Upper lobe of left lung (tissue), 6 donors: ENCODE data around the gene ANKRD36C. TPM values are rescaled to one million over a fixed set of nuclear protein-coding genes. Genes with fewer than 3 reads are reported as not detected.

ENCODE experiments used
- small RNA-seq, 4 donors: library from RNA; depleted of rRNA; stranded (forward); fragments of <200 nt; gene quantifications; one replicate each; pipeline ENCODE3, GENCODE V24; 2016
- total RNA-seq, 6 donors: library from RNA; depleted of rRNA in 4 of 6; stranded (reverse); fragments of >200 nt in 4 of 6; gene quantifications; one replicate each; pipeline versions ENCODE4 v1.1.0 to v1.2.1, GENCODE V29; 2016 to 2021
- donor health status: DM: no; HTN: no; CAD: no; lungs with moderate emphysema.
- donor health status: DM: no; HTN: yes; CAD: no; lungs with severe emphysema.

Gene ANKRD36C
- total RNA-seq, 6 donors from 2014 or later = 13.1 to 62.9 (median 30.7) TPM

Small RNA genes within 50 kb of the gene (small RNA-seq; reads per million reads assigned to genes)
- gene RN7SL210P = 0 reads per million in 4 donors

Other genes starting within 250 kb of the ANKRD36C start
- gene GPAT2, start 43.1 kb upstream of the ANKRD36C start, total RNA-seq = 1 to 10 TPM in 4 of 6 donors, under 1 TPM in 1, not detected in 1; 0.10 to 8.9 (median 3.5) TPM
- gene ADRA2B, start 124.7 kb upstream of the ANKRD36C start, total RNA-seq = 1 to 10 TPM in 1 of 6 donors, under 1 TPM in 5; 0.15 to 1.0 (median 0.31) TPM
- 1 to 10 TPM in 1 of 6 donors, under 1 TPM in 2, not detected in 3; 0.23 to 1.3 (median 0.27) TPM for gene ASTL, start 146.7 kb upstream of the ANKRD36C start, total RNA-seq
- gene DUSP2, start 153.6 kb upstream of the ANKRD36C start, total RNA-seq = 10 to 100 TPM in 4 of 6 donors, 1 to 10 TPM in 2; 6.9 to 21.0 (median 12.5) TPM
- 100 to 1,000 TPM in 4 of 6 donors, 10 to 100 TPM in 2; 76.4 to 226 (median 166) TPM for gene STARD7, start 217.0 kb upstream of the ANKRD36C start, total RNA-seq